Spleen (tissue), 7 donors: ENCODE results near the gene LRP1B.

Source experiments
- CTCF ChIP-seq, 11 experiments: fragments of 200-600 bp in 7 of 11; fragments of 450-650 bp in 4 of 11; sonication (generic) in 4 of 11; IDR thresholded peaks in 8 of 11; conservative IDR thresholded peaks in 3 of 11; 1 replicate in 7 of 11; 2 replicates in 4 of 11; pipeline versions ENCODE4 v1.4.0 to v1.8.0; 2016 to 2021; ENCODE audit warnings: antibody characterized with exemption in 11 of 11, inconsistent platforms in 4 of 11, mild to moderate bottlenecking in 1 of 11
- POLR2AphosphoS5 ChIP-seq, 3 donors: sonication (generic); formaldehyde crosslinking; IDR thresholded peaks; one replicate each; pipeline ENCODE4 v1.5.1; 2017; ENCODE audit warnings: antibody characterized with exemption in 3 of 3
- donor health status: DM: no; HTN: no; CAD: no; lungs with moderate emphysema.
- donor health status: DM: no; HTN: no; CAD: no.
- donor health status: DM: no; HTN: no; CAD: no.

GRCh38 chr2:140276661-140277060 lies 1854.2 kb downstream of the LRP1B start:
- no peak for TF ChIP-seq CTCF (IDR thresholded peaks at IDR 0.05 in 8 of 11, conservative IDR thresholded peaks at IDR 0.05 in 3 of 11)
- TF ChIP-seq POLR2AphosphoS5 (IDR thresholded peaks at IDR 0.05), result no peak
